ENCODE measurements around the gene ASCL5. TPM values are rescaled to one million over a fixed set of nuclear protein-coding genes. Genes with fewer than 3 reads are reported as not detected.

Gene ASCL5
- total RNA-seq, 5 donors from 2014 or later (not counting 1 experiment from before 2014, with no cell fraction given), result 0.19 to 0.49 (median 0.26) TPM; not detected in 2

DNA sequence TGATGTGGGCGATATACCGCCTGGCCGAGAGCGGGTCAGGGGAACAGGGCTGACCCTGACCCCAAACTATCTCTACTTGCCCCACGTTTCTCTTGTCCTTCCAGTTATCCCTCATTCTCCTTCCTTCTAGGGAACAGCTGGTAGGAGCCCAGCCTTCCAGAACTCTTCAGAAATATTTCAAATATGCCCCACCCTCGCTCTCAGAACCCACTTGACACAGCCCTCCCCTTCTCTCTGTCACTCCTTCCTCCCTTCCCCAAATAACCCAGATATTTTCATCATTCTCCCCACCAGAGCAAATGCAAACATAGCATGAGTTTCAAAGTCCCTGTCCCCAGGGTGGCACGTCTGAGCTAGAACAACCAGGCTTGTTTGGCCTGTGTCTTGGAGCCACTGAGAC is 15.8 kb downstream of the ASCL5 start:
- Mint-ChIP-seq H3K4me1 (peaks cover 0 to 14% (median 12%) of the 10 kb centered on the region in 3 donors), H3K36me3 (no peaks in the 10 kb centered on the region), H3K4me3 (no peak overlapping the region), H3K27ac (no peak overlapping the region), H3K27me3 (no peaks in the 10 kb centered on the region), H3K9me3 (no peaks in the 10 kb centered on the region)
- H3K27ac ChIP-seq (ENCODE audit: low read length), result no peak overlapping the region
- 72% methylated on average over 4 of the region's 7 CpGs for WGBS (ENCODE audit: insufficient coverage)
- ATAC-seq (replicated peaks in 1 of 4) (no peak), DNase-seq (no peak)
- ChIA-PET CTCF (interaction anchor here in 1 of 2 donors (0.7 to 1.0 kb wide), 3 partner anchors 8 to 509 kb away, joined by 3 to 8 read pairs (median 3); no protein-coding TSS in a partner anchor), POLR2A (no interaction called here)
- H3K4me1 ChIP-seq (ENCODE audit: control insufficient read depth in 1 of 2, extremely low read depth in 1 of 2, insufficient read depth in 2 of 2, low read length in 2 of 2), result peaks cover 3 to 18% of the 10 kb centered on the region in 2 experiments
- H3K27me3 ChIP-seq (replicated peaks in 1 of 2; ENCODE audit: control insufficient read depth in 2 of 2, extremely low read depth in 1 of 2, insufficient read depth in 2 of 2, low read length in 1 of 2), result peaks cover 0 to 12% of the 10 kb centered on the region in 2 experiments
- H3K9me3 ChIP-seq, result no peaks in the 10 kb centered on the region
- H3K36me3 ChIP-seq (ENCODE audit: control insufficient read depth in 2 of 2, extremely low read depth in 1 of 2, insufficient read depth in 1 of 2, low read length in 1 of 2), result no peaks in the 10 kb centered on the region
- no peak overlapping the region for H3K4me3 ChIP-seq (ENCODE audit: control insufficient read depth in 1 of 2, extremely low read depth in 1 of 2, low read length in 1 of 2)

GRCh38 chr1:201110616-201111015 is 16.4 kb downstream of the ASCL5 start:
- no peak overlapping the region for H3K27ac Mint-ChIP-seq
- Histone ChIP-seq H3K36me3 (ENCODE audit: control insufficient read depth in 2 of 2, extremely low read depth in 1 of 2, insufficient read depth in 1 of 2, low read length in 1 of 2) (no peaks in the 10 kb centered on the region), H3K27me3 (replicated peaks in 1 of 2; ENCODE audit: control insufficient read depth in 2 of 2, extremely low read depth in 1 of 2, insufficient read depth in 2 of 2, low read length in 1 of 2) (peaks cover 0 to 10% of the 10 kb centered on the region in 2 experiments), H3K27ac (ENCODE audit: low read length) (no peak overlapping the region), H3K4me3 (ENCODE audit: control insufficient read depth in 1 of 2, extremely low read depth in 1 of 2, low read length in 1 of 2) (no peak overlapping the region), H3K4me1 (ENCODE audit: control insufficient read depth in 1 of 2, extremely low read depth in 1 of 2, insufficient read depth in 2 of 2, low read length in 2 of 2) (peaks cover 3 to 14% of the 10 kb centered on the region in 2 experiments), H3K9me3 (no peaks in the 10 kb centered on the region)
- WGBS (ENCODE audit: insufficient coverage), result no CpG with 5 or more reads among the region's 5 CpGs
- ChIA-PET CTCF (interaction anchor here in 1 of 2 donors (0.9 kb wide), 1 partner anchor 8 kb away, joined by 3 read pairs; no protein-coding TSS in a partner anchor), POLR2A (no interaction called here)
- peaks cover 0 to 9% (median 7%) of the 10 kb centered on the region in 3 donors for H3K4me1 Mint-ChIP-seq
- no peak overlapping the region for H3K4me3 Mint-ChIP-seq
- no peaks in the 10 kb centered on the region for H3K9me3 Mint-ChIP-seq
- ATAC-seq (replicated peaks in 1 of 4) (no peak), DNase-seq (no peak)
- no peaks in the 10 kb centered on the region for H3K27me3 Mint-ChIP-seq
- H3K36me3 Mint-ChIP-seq, result no peaks in the 10 kb centered on the region

DNA sequence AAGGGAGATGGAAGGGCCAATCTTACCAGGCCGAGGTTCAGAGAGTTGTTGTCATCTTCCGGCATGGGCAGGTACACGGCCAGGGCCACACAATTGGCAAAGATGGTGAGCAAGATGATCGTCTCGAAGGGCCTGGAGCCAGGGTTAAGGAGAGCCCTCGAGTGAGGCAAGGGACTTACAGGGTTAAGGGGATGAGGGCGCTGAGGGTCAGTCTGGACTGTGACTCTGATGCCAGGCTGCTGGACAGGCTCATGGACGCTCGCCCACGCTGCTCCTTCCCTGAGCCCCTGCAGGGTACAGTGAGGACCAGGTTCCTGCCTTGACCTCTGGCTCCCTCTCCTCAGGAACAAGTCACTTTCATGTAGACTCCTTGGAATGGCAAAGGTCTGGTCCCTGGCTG is 16.8 kb downstream of the ASCL5 start:
- no peak overlapping the region for H3K27ac ChIP-seq (ENCODE audit: low read length)
- no peak for DNase-seq
- peaks cover 3 to 9% of the 10 kb centered on the region in 2 experiments for H3K4me1 ChIP-seq (ENCODE audit: control insufficient read depth in 1 of 2, extremely low read depth in 1 of 2, insufficient read depth in 2 of 2, low read length in 2 of 2)
- no peak overlapping the region for H3K4me3 ChIP-seq (ENCODE audit: control insufficient read depth in 1 of 2, extremely low read depth in 1 of 2, low read length in 1 of 2)
- no peak overlapping the region for H3K4me3 Mint-ChIP-seq
- H3K4me1 Mint-ChIP-seq, result peaks cover 0 to 9% (median 5%) of the 10 kb centered on the region in 3 donors
- no peaks in the 10 kb centered on the region for H3K36me3 Mint-ChIP-seq
- no peaks in the 10 kb centered on the region for H3K9me3 ChIP-seq
- H3K27ac Mint-ChIP-seq, result no peak overlapping the region
- no peaks in the 10 kb centered on the region for H3K9me3 Mint-ChIP-seq
- peaks cover 0 to 6% of the 10 kb centered on the region in 2 experiments for H3K27me3 ChIP-seq (replicated peaks in 1 of 2; ENCODE audit: control insufficient read depth in 2 of 2, extremely low read depth in 1 of 2, insufficient read depth in 2 of 2, low read length in 1 of 2)
- WGBS (ENCODE audit: insufficient coverage), result 90% methylated on average over 10 of the region's 10 CpGs
- no peaks in the 10 kb centered on the region for H3K36me3 ChIP-seq (ENCODE audit: control insufficient read depth in 2 of 2, extremely low read depth in 1 of 2, insufficient read depth in 1 of 2, low read length in 1 of 2)
- CTCF ChIA-PET, result no interaction called here
- H3K27me3 Mint-ChIP-seq, result no peaks in the 10 kb centered on the region
- no peak for ATAC-seq (replicated peaks in 1 of 4)
- POLR2A ChIA-PET, result no interaction called here

DNA sequence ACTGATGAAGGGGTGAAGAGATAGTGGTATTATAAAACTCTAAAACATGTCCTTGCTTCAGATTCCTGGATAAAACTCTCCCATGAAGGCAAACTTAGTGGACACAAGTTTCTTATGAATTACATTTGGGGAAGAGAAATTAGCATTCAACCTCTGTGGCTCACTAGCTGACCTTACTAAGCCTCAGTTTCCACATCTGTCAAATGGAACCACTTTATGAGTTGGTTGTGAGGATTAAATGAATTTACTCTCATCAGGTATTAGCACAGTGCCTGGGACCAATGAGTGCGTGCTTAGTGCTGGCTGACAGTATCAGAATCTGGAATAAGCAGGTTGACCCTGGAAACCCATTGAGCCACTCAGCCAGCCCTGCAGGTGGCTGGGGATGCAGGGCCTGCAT is 17.3 kb downstream of the ASCL5 start:
- POLR2A ChIA-PET, result no interaction called here
- WGBS (ENCODE audit: insufficient coverage), result 100% methylated on average over 1 of the region's 1 CpG

GRCh38 chr1:201108614-201109013 is 18.4 kb downstream of the ASCL5 start:
- no peak for ATAC-seq (replicated peaks in 1 of 4)
- Mint-ChIP-seq H3K4me3 (no peak overlapping the region), H3K36me3 (no peaks in the 10 kb centered on the region), H3K27ac (no peak overlapping the region), H3K27me3 (no peaks in the 10 kb centered on the region), H3K9me3 (no peaks in the 10 kb centered on the region), H3K4me1 (peaks cover 0 to 2% (median 0%) of the 10 kb centered on the region in 3 donors)
- H3K27me3 ChIP-seq (replicated peaks in 1 of 2; ENCODE audit: control insufficient read depth in 2 of 2, extremely low read depth in 1 of 2, insufficient read depth in 2 of 2, low read length in 1 of 2), result peaks cover 0 to 3% of the 10 kb centered on the region in 2 experiments
- H3K4me3 ChIP-seq (ENCODE audit: control insufficient read depth in 1 of 2, extremely low read depth in 1 of 2, low read length in 1 of 2), result no peak overlapping the region
- H3K9me3 ChIP-seq, result no peaks in the 10 kb centered on the region
- WGBS (ENCODE audit: insufficient coverage), result no CpG with 5 or more reads among the region's 1 CpG
- POLR2A ChIA-PET, result no interaction called here
- H3K36me3 ChIP-seq (ENCODE audit: control insufficient read depth in 2 of 2, extremely low read depth in 1 of 2, insufficient read depth in 1 of 2, low read length in 1 of 2), result no peaks in the 10 kb centered on the region
- no peak overlapping the region for H3K27ac ChIP-seq (ENCODE audit: low read length)
- DNase-seq, result no peak
- peaks cover 0 to under 1% of the 10 kb centered on the region in 2 experiments for H3K4me1 ChIP-seq (ENCODE audit: control insufficient read depth in 1 of 2, extremely low read depth in 1 of 2, insufficient read depth in 2 of 2, low read length in 2 of 2)
- CTCF ChIA-PET, result no interaction called here

More for the DNA sequence above, 17.3 kb downstream of the ASCL5 start:
- ATAC-seq (replicated peaks in 1 of 4) (no peak), DNase-seq (no peak)
- Histone ChIP-seq H3K9me3 (no peaks in the 10 kb centered on the region), H3K27ac (ENCODE audit: low read length) (no peak overlapping the region), H3K36me3 (ENCODE audit: control insufficient read depth in 2 of 2, extremely low read depth in 1 of 2, insufficient read depth in 1 of 2, low read length in 1 of 2) (no peaks in the 10 kb centered on the region), H3K27me3 (replicated peaks in 1 of 2; ENCODE audit: control insufficient read depth in 2 of 2, extremely low read depth in 1 of 2, insufficient read depth in 2 of 2, low read length in 1 of 2) (peaks cover 0 to 3% of the 10 kb centered on the region in 2 experiments), H3K4me3 (ENCODE audit: control insufficient read depth in 1 of 2, extremely low read depth in 1 of 2, low read length in 1 of 2) (no peak overlapping the region), H3K4me1 (ENCODE audit: control insufficient read depth in 1 of 2, extremely low read depth in 1 of 2, insufficient read depth in 2 of 2, low read length in 2 of 2) (peaks cover 3 to 4% of the 10 kb centered on the region in 2 experiments)
- no peaks in the 10 kb centered on the region for H3K9me3 Mint-ChIP-seq
- CTCF ChIA-PET, result interaction anchor here in 1 of 2 donors (0.9 kb wide), 1 partner anchor 9 kb away, joined by 3 read pairs; no protein-coding TSS in a partner anchor
- H3K4me3 Mint-ChIP-seq, result no peak overlapping the region
- no peaks in the 10 kb centered on the region for H3K36me3 Mint-ChIP-seq
- no peaks in the 10 kb centered on the region for H3K27me3 Mint-ChIP-seq
- no peak overlapping the region for H3K27ac Mint-ChIP-seq
- H3K4me1 Mint-ChIP-seq, result peaks cover 0 to 6% (median 3%) of the 10 kb centered on the region in 3 donors

- WGBS (ENCODE audit: insufficient coverage), result 73% methylated on average over 4 of the region's 5 CpGs
- Mint-ChIP-seq H3K36me3 (no peaks in the 10 kb centered on the region), H3K27me3 (no peaks in the 10 kb centered on the region), H3K9me3 (no peaks in the 10 kb centered on the region), H3K4me1 (no peaks in the 10 kb centered on the region), H3K27ac (no peak overlapping the region), H3K4me3 (no peak overlapping the region)
- CTCF ChIA-PET, result no interaction called here
- Histone ChIP-seq H3K36me3 (ENCODE audit: control insufficient read depth in 2 of 2, extremely low read depth in 1 of 2, insufficient read depth in 1 of 2, low read length in 1 of 2) (no peaks in the 10 kb centered on the region), H3K9me3 (no peaks in the 10 kb centered on the region), H3K27ac (ENCODE audit: low read length) (no peak overlapping the region), H3K27me3 (replicated peaks in 1 of 2; ENCODE audit: control insufficient read depth in 2 of 2, extremely low read depth in 1 of 2, insufficient read depth in 2 of 2, low read length in 1 of 2) (peaks cover 0 to 2% of the 10 kb centered on the region in 2 experiments), H3K4me3 (ENCODE audit: control insufficient read depth in 1 of 2, extremely low read depth in 1 of 2, low read length in 1 of 2) (no peak overlapping the region), H3K4me1 (ENCODE audit: control insufficient read depth in 1 of 2, extremely low read depth in 1 of 2, insufficient read depth in 2 of 2, low read length in 2 of 2) (no peaks in the 10 kb centered on the region)
- DNase-seq, result no peak
- POLR2A ChIA-PET, result no interaction called here
- no peak for ATAC-seq (replicated peaks in 1 of 4)
These were observed 21.3 kb downstream of the ASCL5 start for GRCh38 chr1:201105688-201106087.
